Muscle of leg (tissue), 11 donors: ENCODE results near the gene METRNL. TPM values are rescaled to one million over a fixed set of nuclear protein-coding genes. Genes with fewer than 3 reads are reported as not detected.

ENCODE experiments used
- DNase-seq: peaks from one replicate; pipeline ENCODE4 v3.0.0; 2013
- H3K27ac ChIP-seq: one replicate; pipeline ENCODE4 v1.5.1; 2013; ENCODE audit warnings: mild to moderate bottlenecking, low read length, control low read depth
- H3K27me3 ChIP-seq: one replicate; pipeline ENCODE4 v1.6.1; 2013; ENCODE audit warnings: low read length; ENCODE audit not compliant: control insufficient read depth, insufficient read depth
- H3K36me3 ChIP-seq: one replicate; pipeline ENCODE4 v1.6.1; 2013; ENCODE audit warnings: low read length; ENCODE audit not compliant: control insufficient read depth, insufficient read depth
- H3K4me1 ChIP-seq: one replicate; pipeline ENCODE4 v1.6.1; 2013; ENCODE audit warnings: low read length; ENCODE audit not compliant: control insufficient read depth, insufficient read depth
- H3K4me3 ChIP-seq: one replicate; pipeline ENCODE4 v1.5.1; 2013; ENCODE audit warnings: low read length, control low read depth
- H3K9me3 ChIP-seq: replicated peaks from 2 replicates; pipeline ENCODE4 v1.6.1; 2013; ENCODE audit warnings: low read depth, low read length; ENCODE audit not compliant: control insufficient read depth
- WGBS: methylation state at CpG from one replicate; pipeline ENCODE4 v1.1.5; 2013; ENCODE audit warnings: missing lambda C conversion rate; ENCODE audit not compliant: insufficient coverage; 5-methylcytosine and 5-hydroxymethylcytosine counted together
- polyA plus RNA-seq, 8 donors: library from polyadenylated mRNA; unstranded; fragments of 120-200 nt; gene quantifications; one replicate each; pipeline versions ENCODE4 v1.2.1 to v1.2.3, GENCODE V29; 2013; ENCODE audit warnings: inconsistent platforms in 1 of 8, low replicate concordance in 1 of 8; ENCODE audit not compliant: insufficient read length in 8 of 8, insufficient read depth in 1 of 8
- total RNA-seq: library from RNA; stranded (reverse); fragments of 120-200 nt; gene quantifications from one replicate; pipeline ENCODE4 v1.2.4, GENCODE V29; 2013

METRNL gene
- total and polyA plus RNA-seq, 9 donors = 21.5 to 37.8 (median 30.2) TPM

DNA sequence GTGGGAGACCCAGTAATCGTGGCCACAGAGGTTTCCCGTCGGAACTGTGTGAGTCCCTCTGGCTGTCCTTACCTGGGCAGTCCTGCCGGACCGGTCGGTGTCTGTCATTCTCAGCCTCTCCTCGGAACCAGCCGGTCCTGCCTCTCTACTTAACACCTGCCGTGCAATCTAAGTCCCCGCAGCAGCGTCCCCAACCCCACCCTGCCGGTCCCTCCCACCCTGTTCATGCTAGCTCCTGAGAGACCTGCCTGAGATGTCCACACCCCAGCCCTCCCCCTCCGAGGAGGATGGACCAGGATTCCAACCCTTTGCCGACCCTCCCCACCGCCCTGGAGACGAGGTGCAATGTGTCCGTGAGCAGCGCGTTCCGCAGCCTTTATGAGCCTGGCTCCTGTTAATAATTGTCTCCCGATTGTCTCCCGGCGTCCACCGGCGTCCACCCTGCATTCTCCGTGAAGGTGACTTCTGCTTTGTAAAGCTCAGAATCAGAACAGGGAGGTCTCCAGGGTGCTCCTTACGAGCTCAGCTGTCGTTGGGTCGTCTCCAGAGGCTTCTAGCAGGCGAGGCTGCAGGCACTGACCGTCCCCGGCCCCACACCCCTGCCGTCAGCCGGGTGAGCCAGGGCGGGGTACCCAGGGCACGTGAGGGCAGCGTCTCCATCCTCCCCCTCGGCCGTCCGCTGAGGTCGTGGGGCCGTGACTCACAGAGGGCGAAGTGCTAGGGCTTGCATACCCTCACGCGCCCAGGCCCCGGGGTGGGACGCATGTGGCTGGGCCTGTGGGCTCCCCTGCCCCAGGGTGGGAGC, 10.1 kb downstream of the METRNL start:
- Histone ChIP-seq H3K27me3 (no peaks in the 10 kb centered on the region), H3K4me3 (no peak overlapping the region), H3K27ac (no peak overlapping the region), H3K36me3 (peaks cover 52% of the 10 kb centered on the region), H3K4me1 (peaks cover 67% of the 10 kb centered on the region), H3K9me3 (no peaks in the 10 kb centered on the region)
- DNase-seq = no peak
- 65% methylated on average over 44 of the region's 47 CpGs for whole genome bisulfite sequencing

DNA sequence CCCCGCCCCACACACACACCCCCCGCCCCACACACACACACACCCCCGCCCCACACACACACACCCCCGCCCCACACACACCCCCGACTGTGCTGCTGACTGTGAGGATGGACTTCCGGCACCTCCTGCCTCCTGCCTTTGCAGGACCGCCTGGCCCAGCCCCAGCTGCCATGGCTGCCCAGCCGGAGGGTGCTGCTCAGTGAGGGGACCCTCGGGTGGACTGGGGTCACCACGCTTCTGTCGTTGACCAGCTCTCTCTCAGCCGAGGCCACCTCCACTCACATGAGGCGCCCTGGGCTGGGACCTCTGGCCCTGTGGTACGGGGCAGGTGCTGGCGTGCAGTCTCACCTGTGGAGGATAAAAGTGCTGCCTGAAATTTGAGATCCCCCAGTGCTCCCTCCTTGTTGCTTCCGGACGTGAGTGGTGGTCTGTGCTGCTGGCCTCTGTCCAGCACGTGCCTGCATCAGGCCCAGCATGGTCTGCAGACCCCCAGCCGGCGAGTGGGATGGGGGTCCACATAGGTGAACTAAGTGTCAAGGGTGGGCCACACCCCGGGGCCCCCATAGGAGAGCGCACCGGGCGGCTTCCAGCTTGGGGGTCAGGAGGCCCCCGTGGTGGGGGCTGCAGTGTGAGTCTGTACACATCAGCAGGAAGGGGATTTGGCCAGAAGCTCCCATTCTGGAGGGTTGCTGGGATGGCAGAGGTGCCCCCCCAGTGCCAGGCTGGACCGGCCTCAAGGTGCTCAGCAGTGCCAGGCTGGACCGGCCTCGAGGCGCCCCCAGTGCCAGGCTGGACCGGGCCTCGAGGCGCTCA, 11.2 kb downstream of the METRNL start:
- Histone ChIP-seq H3K4me3 (no peak overlapping the region), H3K4me1 (peaks cover 56% of the 10 kb centered on the region), H3K27ac (no peak overlapping the region), H3K36me3 (peaks cover 51% of the 10 kb centered on the region), H3K9me3 (no peaks in the 10 kb centered on the region), H3K27me3 (no peaks in the 10 kb centered on the region)
- 68% methylated on average over 24 of the region's 32 CpGs for WGBS
- DNase-seq = no peak

DNA sequence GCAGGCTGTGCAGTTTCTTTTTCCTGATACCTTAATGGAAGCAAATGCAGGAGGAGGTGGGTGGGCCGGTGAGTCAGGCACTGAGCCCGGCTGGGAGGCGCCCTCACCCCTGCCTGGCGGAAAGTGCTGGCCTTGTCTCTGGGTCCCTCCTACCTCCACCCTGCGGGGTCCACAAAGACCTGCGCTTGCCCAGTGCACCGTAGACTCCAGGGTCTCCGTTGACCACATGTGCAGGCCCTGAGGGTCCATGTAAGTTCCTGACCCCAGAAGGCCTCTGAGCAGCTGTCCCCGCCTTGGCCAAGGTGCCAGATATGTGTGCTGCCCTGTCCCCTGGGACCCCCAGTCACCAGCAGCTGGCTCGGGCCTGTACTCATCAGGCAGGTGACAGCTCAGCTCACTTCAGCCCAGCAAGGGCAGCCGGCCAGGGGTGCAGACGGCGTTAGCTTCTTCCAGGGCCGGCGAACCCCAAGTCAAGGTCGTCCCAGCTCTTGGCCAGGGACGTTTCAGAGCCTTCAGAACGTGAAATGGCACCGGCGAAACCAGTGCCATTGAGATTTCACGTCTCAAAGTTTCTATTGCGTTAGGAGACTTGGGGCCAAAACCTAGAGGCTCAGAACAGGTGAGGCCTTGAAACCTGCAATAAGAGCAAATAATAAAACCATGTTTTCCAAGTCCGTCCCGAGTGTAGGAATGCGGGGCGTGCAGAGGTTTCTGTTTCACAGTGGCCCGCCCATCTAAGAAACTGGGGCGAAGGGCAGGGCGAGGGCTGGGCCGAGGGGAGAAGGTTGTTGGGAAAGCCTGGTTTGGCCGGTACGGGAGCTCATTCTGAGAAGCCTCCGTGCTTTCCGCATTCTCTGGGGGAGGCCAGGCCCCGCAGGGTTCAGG, 12.1 kb downstream of the METRNL start:
- H3K4me1 ChIP-seq = peaks cover 57% of the 10 kb centered on the region

DNA sequence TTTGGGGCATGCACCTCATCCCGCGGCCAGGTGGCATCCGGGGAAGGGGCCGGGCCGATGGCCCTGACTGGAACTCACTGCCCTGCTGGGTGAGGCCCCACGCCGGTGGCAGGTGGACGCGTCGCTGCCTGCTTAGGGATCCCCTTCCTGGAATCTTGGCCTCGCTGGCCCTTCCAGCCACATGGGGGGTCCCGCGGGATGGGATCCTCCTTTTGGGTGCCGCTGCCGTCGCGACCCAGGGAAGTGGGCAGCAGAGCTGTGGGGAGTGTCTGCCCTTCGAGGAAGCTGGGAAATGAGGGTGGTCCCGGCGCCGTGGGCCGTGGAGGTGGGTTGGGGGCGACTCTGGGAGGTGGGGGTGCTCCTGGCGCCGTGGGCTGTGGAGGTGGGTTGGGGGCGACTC, 12.8 kb downstream of the METRNL start:
- Histone ChIP-seq H3K27ac (no peak overlapping the region), H3K4me1 (peaks cover 59% of the 10 kb centered on the region), H3K9me3 (no peaks in the 10 kb centered on the region), H3K4me3 (no peak overlapping the region), H3K36me3 (peaks cover 54% of the 10 kb centered on the region), H3K27me3 (peaks cover under 1% of the 10 kb centered on the region)
- WGBS = 93% methylated on average over 13 of the region's 26 CpGs
- DNase-seq = no peak

More for the DNA sequence above, 12.1 kb downstream of the METRNL start:
- DNase-seq = peak; percentile 58
- H3K36me3 ChIP-seq = peaks cover 54% of the 10 kb centered on the region
- no peaks in the 10 kb centered on the region for H3K27me3 ChIP-seq
- H3K9me3 ChIP-seq = no peaks in the 10 kb centered on the region
- H3K4me3 ChIP-seq = no peak overlapping the region
- no peak overlapping the region for H3K27ac ChIP-seq
- 65% methylated on average over 26 of the region's 35 CpGs for WGBS

DNA sequence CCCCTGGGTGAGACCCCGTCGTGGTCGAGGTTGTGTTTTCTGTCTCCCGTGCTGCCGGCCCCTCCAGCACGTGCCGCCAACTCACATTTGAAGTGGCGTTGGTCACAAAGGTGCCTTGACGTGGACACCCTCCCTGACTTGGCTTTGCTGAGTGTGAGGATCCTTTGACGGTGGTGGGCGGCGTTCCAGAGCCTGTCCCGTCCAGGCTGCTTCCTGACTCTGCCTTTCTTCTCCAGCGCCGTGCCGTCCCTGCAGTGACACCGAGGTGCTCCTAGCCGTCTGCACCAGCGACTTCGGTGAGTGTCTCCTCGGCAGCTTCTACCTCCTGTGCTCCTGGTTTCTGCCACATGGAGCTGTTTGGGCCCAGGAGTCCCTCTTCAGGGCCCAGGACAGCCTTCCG, 13.5 kb downstream of the METRNL start:
- peaks cover 48% of the 10 kb centered on the region for H3K36me3 ChIP-seq
- no peak for DNase-seq
- peaks cover 3% of the 10 kb centered on the region for H3K27me3 ChIP-seq
- H3K27ac ChIP-seq = no peak overlapping the region
- H3K9me3 ChIP-seq = no peaks in the 10 kb centered on the region
- H3K4me1 ChIP-seq = peaks cover 59% of the 10 kb centered on the region
- 66% methylated on average over 22 of the region's 22 CpGs for WGBS
- no peak overlapping the region for H3K4me3 ChIP-seq

DNA sequence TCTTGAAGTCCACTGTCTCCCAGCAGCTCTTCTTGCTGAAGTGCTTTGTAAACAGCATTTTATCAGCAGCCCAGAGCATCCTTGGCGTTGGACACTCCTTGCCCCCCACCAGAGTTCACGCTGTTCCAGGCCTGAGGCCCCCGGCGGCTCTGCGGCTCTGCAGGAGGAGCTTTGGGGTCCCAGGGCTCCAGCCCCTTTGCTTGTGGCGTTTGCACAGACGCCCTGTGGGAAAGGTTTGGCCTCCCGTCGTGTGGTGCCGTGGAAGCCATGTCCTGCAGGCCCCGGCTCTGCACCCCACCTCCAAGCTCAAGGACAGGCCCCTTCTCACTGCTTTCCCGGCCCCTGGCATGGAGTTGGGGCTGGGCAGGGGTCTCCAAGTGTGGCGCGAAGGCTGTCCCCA, 14.1 kb downstream of the METRNL start:
- WGBS = 91% methylated on average over 8 of the region's 14 CpGs
- Histone ChIP-seq H3K27me3 (peaks cover 7% of the 10 kb centered on the region), H3K27ac (no peak overlapping the region), H3K9me3 (no peaks in the 10 kb centered on the region), H3K36me3 (peaks cover 44% of the 10 kb centered on the region), H3K4me3 (no peak overlapping the region), H3K4me1 (peaks cover 59% of the 10 kb centered on the region)
- no peak for DNase-seq

DNA sequence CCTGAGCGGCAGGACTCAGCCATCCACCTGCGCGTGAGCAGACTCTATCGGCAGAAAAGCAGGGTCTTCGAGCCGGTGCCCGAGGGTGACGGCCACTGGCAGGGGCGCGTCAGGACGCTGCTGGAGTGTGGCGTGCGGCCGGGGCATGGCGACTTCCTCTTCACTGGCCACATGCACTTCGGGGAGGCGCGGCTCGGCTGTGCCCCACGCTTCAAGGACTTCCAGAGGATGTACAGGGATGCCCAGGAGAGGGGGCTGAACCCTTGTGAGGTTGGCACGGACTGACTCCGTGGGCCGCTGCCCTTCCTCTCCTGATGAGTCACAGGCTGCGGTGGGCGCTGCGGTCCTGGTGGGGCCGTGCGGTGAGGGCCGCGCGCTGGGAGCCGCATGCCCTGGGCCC, 14.9 kb downstream of the METRNL start:
- H3K27me3 ChIP-seq = peaks cover 12% of the 10 kb centered on the region
- peaks cover 40% of the 10 kb centered on the region for H3K36me3 ChIP-seq
- H3K4me1 ChIP-seq = peaks cover 61% of the 10 kb centered on the region
- no peak overlapping the region for H3K4me3 ChIP-seq
- H3K27ac ChIP-seq = no peak overlapping the region
- WGBS = 94% methylated on average over 31 of the region's 32 CpGs
- no peaks in the 10 kb centered on the region for H3K9me3 ChIP-seq
- DNase-seq = no peak

DNA sequence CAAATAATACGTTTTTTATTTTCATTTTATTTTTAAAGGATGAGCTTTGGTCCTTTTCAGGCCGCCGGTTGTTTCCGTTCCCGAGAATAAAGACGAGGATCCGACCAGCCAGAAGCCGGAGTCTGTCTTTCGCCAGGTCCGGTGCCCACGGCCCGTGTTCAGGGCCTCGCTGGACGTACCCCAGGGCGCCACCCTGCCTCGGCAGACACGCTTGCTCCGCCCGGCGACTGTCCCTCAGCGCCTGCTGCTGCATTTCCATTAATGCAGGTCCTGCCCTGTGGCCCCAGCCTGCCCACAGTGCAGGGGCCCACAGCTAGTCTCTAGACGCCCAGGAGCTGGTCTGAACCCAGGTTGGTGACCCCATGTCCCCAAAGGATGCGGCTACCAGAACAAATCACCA, 15.6 kb downstream of the METRNL start:
- no peaks in the 10 kb centered on the region for H3K9me3 ChIP-seq
- peaks cover 18% of the 10 kb centered on the region for H3K27me3 ChIP-seq
- H3K4me3 ChIP-seq = no peak overlapping the region
- no peak overlapping the region for H3K27ac ChIP-seq
- WGBS = 92% methylated on average over 23 of the region's 23 CpGs
- peaks cover 62% of the 10 kb centered on the region for H3K4me1 ChIP-seq
- DNase-seq = no peak
- peaks cover 38% of the 10 kb centered on the region for H3K36me3 ChIP-seq

DNA sequence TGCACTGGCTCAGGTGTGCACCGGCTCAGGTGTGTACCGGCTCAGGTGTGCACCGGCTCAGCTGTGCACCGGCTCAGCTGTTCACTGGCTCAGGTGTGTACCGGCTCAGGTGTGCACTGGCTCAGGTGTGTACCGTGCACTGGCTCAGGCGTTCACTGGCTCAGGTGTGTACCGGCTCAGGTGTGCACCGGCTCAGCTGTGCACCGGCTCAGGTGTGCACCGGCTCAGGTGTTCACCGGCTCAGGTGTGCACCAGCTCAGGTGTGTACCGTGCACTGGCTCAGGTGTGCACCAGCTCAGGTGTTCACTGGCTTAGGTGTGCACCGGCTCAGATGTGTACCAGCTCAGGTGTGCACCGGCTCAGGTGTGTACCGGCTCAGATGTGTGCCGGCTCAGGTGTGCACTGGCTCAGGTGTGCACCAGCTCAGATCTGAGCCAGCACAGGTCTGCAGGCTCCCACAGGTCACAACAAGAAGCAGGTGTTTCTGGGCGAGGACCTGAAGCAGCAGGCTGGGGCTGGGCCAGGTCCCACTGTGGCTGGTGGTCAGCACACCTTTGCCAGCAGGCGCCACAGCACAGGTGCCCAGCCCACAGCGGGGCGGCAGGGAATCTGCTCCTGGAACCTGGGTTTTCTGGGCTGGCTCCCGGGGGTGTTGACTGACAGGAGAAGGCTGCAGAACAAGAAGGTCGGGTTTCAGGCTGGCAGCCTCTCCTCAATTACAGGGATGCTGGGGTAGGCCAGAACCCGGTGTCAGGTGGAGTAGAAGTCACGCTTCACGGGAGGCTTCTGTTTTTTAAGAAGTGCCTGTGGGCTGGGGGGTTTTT, 17.2 kb downstream of the METRNL start:
- Histone ChIP-seq H3K27ac (peak overlapping the region; percentile 11), H3K36me3 (peaks cover 35% of the 10 kb centered on the region), H3K4me1 (peaks cover 63% of the 10 kb centered on the region), H3K4me3 (no peak overlapping the region), H3K9me3 (no peaks in the 10 kb centered on the region), H3K27me3 (peaks cover 25% of the 10 kb centered on the region)
- 83% methylated on average over 26 of the region's 26 CpGs for WGBS
- DNase-seq = peak; percentile 52
